Measurements from ENCODE around the gene ANO6. TPM values are rescaled to one million over a fixed set of nuclear protein-coding genes. Genes with fewer than 3 reads are reported as not detected.

Gene ANO6
- total RNA-seq, 1 experiment from 2014 or later: 34.2 TPM

DNA sequence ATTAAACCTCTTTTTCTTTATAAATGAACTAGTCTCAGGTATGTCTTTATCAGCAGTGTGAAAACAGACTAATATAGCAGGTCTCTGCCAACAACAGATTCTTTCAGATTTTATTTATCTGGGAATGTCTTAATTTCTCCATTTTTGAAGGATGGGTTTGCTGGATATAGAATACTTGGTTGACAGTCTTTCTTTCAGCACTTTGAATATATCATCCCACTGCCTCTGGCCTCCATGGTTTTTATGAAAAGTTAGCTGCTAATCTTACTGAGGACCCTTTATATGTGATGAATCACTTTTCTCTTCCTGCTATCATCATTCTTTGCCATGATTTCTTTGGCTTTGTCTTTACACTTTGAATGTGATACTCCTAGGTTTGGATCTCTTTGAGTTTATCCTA lies 148.0 kb downstream of the ANO6 start:
- CTCF ChIA-PET: no interaction called here
- H3K9me3 Mint-ChIP-seq (ENCODE audit: low read depth, unreplicated experiment): peaks cover 2% of the 10 kb centered on the region
- H3K27ac Mint-ChIP-seq (ENCODE audit: unreplicated experiment): no peak overlapping the region
- no peak overlapping the region for H3K4me3 Mint-ChIP-seq (ENCODE audit: low read depth, unreplicated experiment)
- no peak for DNase-seq
- no peaks in the 10 kb centered on the region for H3K27me3 Mint-ChIP-seq (ENCODE audit: unreplicated experiment)
- peaks cover 6% of the 10 kb centered on the region for H3K36me3 Mint-ChIP-seq (ENCODE audit: insufficient read depth, unreplicated experiment)
- BruUV-seq (replicated peaks): no TSS peak
- TF ChIP-seq, protein P1, sequence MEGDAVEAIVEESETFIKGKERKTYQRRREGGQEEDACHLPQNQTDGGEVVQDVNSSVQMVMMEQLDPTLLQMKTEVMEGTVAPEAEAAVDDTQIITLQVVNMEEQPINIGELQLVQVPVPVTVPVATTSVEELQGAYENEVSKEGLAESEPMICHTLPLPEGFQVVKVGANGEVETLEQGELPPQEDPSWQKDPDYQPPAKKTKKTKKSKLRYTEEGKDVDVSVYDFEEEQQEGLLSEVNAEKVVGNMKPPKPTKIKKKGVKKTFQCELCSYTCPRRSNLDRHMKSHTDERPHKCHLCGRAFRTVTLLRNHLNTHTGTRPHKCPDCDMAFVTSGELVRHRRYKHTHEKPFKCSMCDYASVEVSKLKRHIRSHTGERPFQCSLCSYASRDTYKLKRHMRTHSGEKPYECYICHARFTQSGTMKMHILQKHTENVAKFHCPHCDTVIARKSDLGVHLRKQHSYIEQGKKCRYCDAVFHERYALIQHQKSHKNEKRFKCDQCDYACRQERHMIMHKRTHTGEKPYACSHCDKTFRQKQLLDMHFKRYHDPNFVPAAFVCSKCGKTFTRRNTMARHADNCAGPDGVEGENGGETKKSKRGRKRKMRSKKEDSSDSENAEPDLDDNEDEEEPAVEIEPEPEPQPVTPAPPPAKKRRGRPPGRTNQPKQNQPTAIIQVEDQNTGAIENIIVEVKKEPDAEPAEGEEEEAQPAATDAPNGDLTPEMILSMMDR (IDR thresholded peaks at IDR 0.05; ENCODE audit: unreplicated experiment): no peak
- H3K4me1 Mint-ChIP-seq (ENCODE audit: low read depth, unreplicated experiment): peaks cover 6% of the 10 kb centered on the region
- intact Hi-C loops (cut with micrococcal nuclease; ENCODE audit: unreplicated experiment): no loop called here

DNA sequence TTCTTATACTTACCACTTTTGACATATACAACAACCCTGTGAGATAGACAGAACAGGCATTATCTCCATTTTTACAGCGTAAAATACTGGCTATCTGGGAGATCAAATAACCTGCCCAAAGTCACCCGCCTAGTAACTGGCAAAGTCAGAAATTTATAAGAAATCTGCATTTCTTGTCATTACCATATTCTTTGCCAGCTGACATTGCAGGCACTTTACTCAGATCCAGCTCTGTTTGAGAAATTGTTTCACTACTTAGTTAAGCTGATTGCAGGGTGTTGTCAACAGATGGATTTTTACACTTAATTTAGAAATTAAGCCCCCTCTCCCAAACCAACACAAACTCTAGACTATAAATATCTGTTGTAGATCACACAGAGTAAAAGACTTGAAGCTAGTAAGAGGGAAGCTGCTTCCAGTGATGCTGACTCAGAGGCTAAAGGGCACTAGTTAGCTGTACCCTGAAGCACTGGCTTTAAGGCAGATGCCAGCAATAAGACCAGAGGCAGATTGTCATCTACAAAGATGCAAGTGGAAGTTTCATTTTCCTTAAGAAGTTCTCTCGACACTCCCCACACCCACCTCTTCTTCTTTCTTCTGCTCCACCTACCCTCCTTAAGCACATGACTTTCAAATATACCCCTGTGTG lies 153.1 kb downstream of the ANO6 start:
- CTCF ChIA-PET: interaction anchor here (1.2 to 1.4 kb wide), 2 partner anchors 10 to 13 kb away, joined by 3 to 4 read pairs; no protein-coding TSS in a partner anchor
- peak; percentile 5 for DNase-seq
- peaks cover 7% of the 10 kb centered on the region for H3K4me1 Mint-ChIP-seq (ENCODE audit: low read depth, unreplicated experiment)
- intact Hi-C loops (cut with micrococcal nuclease; ENCODE audit: unreplicated experiment): no loop called here
- H3K27me3 Mint-ChIP-seq (ENCODE audit: unreplicated experiment): no peaks in the 10 kb centered on the region
- no peak overlapping the region for H3K27ac Mint-ChIP-seq (ENCODE audit: unreplicated experiment)
- H3K9me3 Mint-ChIP-seq (ENCODE audit: low read depth, unreplicated experiment): peaks cover 2% of the 10 kb centered on the region
- TF ChIP-seq, protein P1 (IDR thresholded peaks at IDR 0.05; ENCODE audit: unreplicated experiment): no peak
- no peak overlapping the region for H3K4me3 Mint-ChIP-seq (ENCODE audit: low read depth, unreplicated experiment)
- BruUV-seq (replicated peaks): no TSS peak
- peaks cover 14% of the 10 kb centered on the region for H3K36me3 Mint-ChIP-seq (ENCODE audit: insufficient read depth, unreplicated experiment)

DNA sequence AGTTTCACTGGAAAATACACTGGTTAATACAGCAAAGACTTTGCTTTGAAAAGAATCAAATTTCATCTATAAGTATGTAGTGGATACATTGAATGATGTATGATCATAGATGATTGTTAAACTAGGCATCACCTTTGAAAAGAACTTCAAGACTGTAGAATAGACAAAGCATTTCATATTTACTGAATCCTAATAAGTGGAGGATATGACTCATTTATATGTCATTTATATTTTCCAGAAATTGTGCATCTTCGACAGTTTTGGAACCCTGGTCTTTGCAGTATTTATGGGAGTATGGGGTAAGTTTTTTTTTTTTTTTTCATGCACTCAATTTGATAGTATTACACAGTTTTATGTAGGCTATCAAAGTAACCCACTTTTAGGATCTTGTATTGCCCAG lies 161.9 kb downstream of the ANO6 start:
- Mint-ChIP-seq H3K27ac (ENCODE audit: unreplicated experiment) (no peak overlapping the region), H3K9me3 (ENCODE audit: low read depth, unreplicated experiment) (no peaks in the 10 kb centered on the region), H3K4me3 (ENCODE audit: low read depth, unreplicated experiment) (no peak overlapping the region), H3K36me3 (ENCODE audit: insufficient read depth, unreplicated experiment) (no peaks in the 10 kb centered on the region), H3K27me3 (ENCODE audit: unreplicated experiment) (no peaks in the 10 kb centered on the region), H3K4me1 (ENCODE audit: low read depth, unreplicated experiment) (peaks cover 21% of the 10 kb centered on the region)
- intact Hi-C loops (cut with micrococcal nuclease; ENCODE audit: unreplicated experiment): loop anchor here (5.0 kb wide), 1 partner anchor 96 kb away; no protein-coding TSS in a partner anchor
- DNase-seq: no peak
- CTCF ChIA-PET: no interaction called here
- TF ChIP-seq, protein P1 (IDR thresholded peaks at IDR 0.05; ENCODE audit: unreplicated experiment): no peak
- no TSS peak for BruUV-seq (replicated peaks)

DNA sequence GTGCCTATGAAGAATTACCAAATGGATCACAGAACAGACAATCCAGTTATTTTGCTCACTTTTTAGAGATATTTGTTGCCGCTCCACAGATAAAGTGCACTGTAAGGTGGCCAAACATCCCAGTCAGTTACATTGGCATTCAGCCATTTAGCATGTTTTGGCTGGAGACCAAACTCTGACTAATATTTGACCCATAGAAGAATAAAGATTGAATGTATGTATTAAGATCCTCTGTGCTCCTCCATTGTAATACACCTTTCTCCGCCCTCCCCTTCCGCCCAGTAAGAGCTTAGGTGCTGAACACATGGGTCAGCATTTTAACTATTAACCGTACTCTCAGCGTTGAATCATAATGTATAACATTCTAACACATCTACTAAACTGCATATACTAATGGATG lies 163.4 kb downstream of the ANO6 start:
- H3K4me3 Mint-ChIP-seq (ENCODE audit: low read depth, unreplicated experiment): no peak overlapping the region
- TF ChIP-seq, protein P1 (IDR thresholded peaks at IDR 0.05; ENCODE audit: unreplicated experiment): no peak
- no TSS peak for BruUV-seq (replicated peaks)
- H3K27me3 Mint-ChIP-seq (ENCODE audit: unreplicated experiment): no peaks in the 10 kb centered on the region
- no peak overlapping the region for H3K27ac Mint-ChIP-seq (ENCODE audit: unreplicated experiment)
- peaks cover 21% of the 10 kb centered on the region for H3K4me1 Mint-ChIP-seq (ENCODE audit: low read depth, unreplicated experiment)
- CTCF ChIA-PET: interaction anchor here (0.6 to 1.0 kb wide), 2 partner anchors 10 to 116 kb away, joined by 4 to 5 read pairs; no protein-coding TSS in a partner anchor
- no peaks in the 10 kb centered on the region for H3K9me3 Mint-ChIP-seq (ENCODE audit: low read depth, unreplicated experiment)
- intact Hi-C loops (cut with micrococcal nuclease; ENCODE audit: unreplicated experiment): loop anchor here (5.0 kb wide), 1 partner anchor 97 kb away; no protein-coding TSS in a partner anchor
- no peaks in the 10 kb centered on the region for H3K36me3 Mint-ChIP-seq (ENCODE audit: insufficient read depth, unreplicated experiment)
- peak; percentile 39 for DNase-seq
